HepG2 (cell line): ENCODE measurements around the gene SBK2. TPM values are rescaled to one million over a fixed set of nuclear protein-coding genes. Genes with fewer than 3 reads are reported as not detected.

ENCODE experiments used
- GABPB1 ChIP-seq: IDR thresholded peaks from 2 replicates; pipeline ENCODE4 v1.6.1; 2016; ENCODE audit warnings: mild to moderate bottlenecking, missing genetic modification reagents, moderate library complexity, missing compliant biosample characterization
- MED13 ChIP-seq: sonication (generic); formaldehyde crosslinking; IDR thresholded peaks from 2 replicates; pipeline ENCODE4 v1.5.0; 2020; ENCODE audit warnings: missing genetic modification reagents
- MLLT10 ChIP-seq: sonication (generic); formaldehyde crosslinking; IDR thresholded peaks from 2 replicates; pipeline ENCODE4 v1.4.0; 2020; ENCODE audit warnings: missing genetic modification reagents
- NR2C2 ChIP-seq: sonication (generic); formaldehyde crosslinking; IDR thresholded peaks from 2 replicates; pipeline ENCODE4 v1.4.0; 2020; ENCODE audit warnings: missing genetic modification reagents, mild to moderate bottlenecking, moderate library complexity, borderline replicate concordance
- PAX8 ChIP-seq: sonication (generic); formaldehyde crosslinking; IDR thresholded peaks from 2 replicates; pipeline ENCODE4 v1.8.0; 2022; ENCODE audit warnings: mild to moderate bottlenecking, missing genetic modification reagents, borderline replicate concordance
- RARG ChIP-seq: sonication (generic); formaldehyde crosslinking; IDR thresholded peaks from 2 replicates; pipeline ENCODE4 v1.4.0; 2020; ENCODE audit warnings: low read depth, mild to moderate bottlenecking, missing genetic modification reagents
- SIN3B ChIP-seq: fragments of 150-350 bp; IDR thresholded peaks from 2 replicates; pipeline ENCODE4 v1.6.1; 2014; ENCODE audit warnings: low read length
- SMAD1 ChIP-seq: sonication (generic); formaldehyde crosslinking; IDR thresholded peaks from 2 replicates; pipeline ENCODE4 v1.4.0; 2020; ENCODE audit warnings: missing genetic modification reagents, low read depth, mild to moderate bottlenecking, borderline replicate concordance
- ZIK1 ChIP-seq: sonication (generic); formaldehyde crosslinking; IDR thresholded peaks from 2 replicates; pipeline ENCODE4 v1.5.0; 2020; ENCODE audit warnings: mild to moderate bottlenecking, low read depth, missing genetic modification reagents, borderline replicate concordance
- ZNF460 ChIP-seq: sonication (generic); formaldehyde crosslinking; IDR thresholded peaks from 2 replicates; pipeline ENCODE4 v1.5.1; 2020; ENCODE audit warnings: missing genetic modification reagents, mild to moderate bottlenecking, borderline replicate concordance
- ZNF605 ChIP-seq: sonication (generic); formaldehyde crosslinking; IDR thresholded peaks from 2 replicates; pipeline ENCODE4 v1.8.0; 2022; ENCODE audit warnings: mild to moderate bottlenecking, missing genetic modification reagents
- ZNF7 ChIP-seq: IDR thresholded peaks from 2 replicates; pipeline ENCODE4 v1.6.1; 2016; ENCODE audit warnings: missing biosample characterization, missing genetic modification reagents
- ZNF781 ChIP-seq: sonication (generic); formaldehyde crosslinking; IDR thresholded peaks from 2 replicates; pipeline ENCODE4 v1.5.1; 2020; ENCODE audit warnings: borderline replicate concordance, mild to moderate bottlenecking, missing genetic modification reagents; ENCODE audit errors: not compliant biosample characterization
- polyA plus RNA-seq, 8 experiments: library from polyadenylated mRNA; depleted of rRNA in 3 of 8; stranded (reverse) in 7 of 8; unstranded in 1 of 8; fragments of >200 nt; fragmentation: Illumina TruSeq in 4 of 8; extraction: Trizol in 4 of 8; gene quantifications; 2 replicates each; pipeline versions ENCODE4 v1.2.1 to v1.2.3, GENCODE V29; 2011 to 2016; ENCODE audit warnings: low read depth in 4 of 8, missing spikeins in 1 of 8, mixed read lengths in 1 of 8; ENCODE audit not compliant: insufficient read depth in 1 of 8
- total RNA-seq, 5 experiments: library from RNA; depleted of rRNA; stranded (reverse); fragments of >200 nt; fragmentation: Illumina TruSeq; extraction: Trizol; gene quantifications; 2 replicates each; pipeline ENCODE4 v1.2.3, GENCODE V29; 2016; ENCODE audit warnings: low read depth in 1 of 5
- TF ChIP-seq, protein P1 (sequence below): sonication (generic); formaldehyde crosslinking; IDR thresholded peaks from 2 replicates; pipeline ENCODE4 v1.4.0; 2020; ENCODE audit warnings: mild to moderate bottlenecking, missing genetic modification reagents
- TF ChIP-seq, protein P2 (sequence below): sonication (generic); formaldehyde crosslinking; IDR thresholded peaks from 2 replicates; pipeline ENCODE4 v1.5.0; 2020; ENCODE audit warnings: mild to moderate bottlenecking, low read depth, missing genetic modification reagents, borderline replicate concordance
- TF ChIP-seq, protein P3 (sequence below): sonication (generic); formaldehyde crosslinking; conservative IDR thresholded peaks from 2 replicates; pipeline ENCODE4 v1.4.0; 2020; ENCODE audit warnings: mild to moderate bottlenecking, missing genetic modification reagents, moderate library complexity

SBK2 gene
- total and polyA plus RNA-seq, 2 of the 13 experiments (the other 11 are each of a cell fraction or from before 2014, with no cell fraction given) = 0.24 TPM; not detected in 1

DNA sequence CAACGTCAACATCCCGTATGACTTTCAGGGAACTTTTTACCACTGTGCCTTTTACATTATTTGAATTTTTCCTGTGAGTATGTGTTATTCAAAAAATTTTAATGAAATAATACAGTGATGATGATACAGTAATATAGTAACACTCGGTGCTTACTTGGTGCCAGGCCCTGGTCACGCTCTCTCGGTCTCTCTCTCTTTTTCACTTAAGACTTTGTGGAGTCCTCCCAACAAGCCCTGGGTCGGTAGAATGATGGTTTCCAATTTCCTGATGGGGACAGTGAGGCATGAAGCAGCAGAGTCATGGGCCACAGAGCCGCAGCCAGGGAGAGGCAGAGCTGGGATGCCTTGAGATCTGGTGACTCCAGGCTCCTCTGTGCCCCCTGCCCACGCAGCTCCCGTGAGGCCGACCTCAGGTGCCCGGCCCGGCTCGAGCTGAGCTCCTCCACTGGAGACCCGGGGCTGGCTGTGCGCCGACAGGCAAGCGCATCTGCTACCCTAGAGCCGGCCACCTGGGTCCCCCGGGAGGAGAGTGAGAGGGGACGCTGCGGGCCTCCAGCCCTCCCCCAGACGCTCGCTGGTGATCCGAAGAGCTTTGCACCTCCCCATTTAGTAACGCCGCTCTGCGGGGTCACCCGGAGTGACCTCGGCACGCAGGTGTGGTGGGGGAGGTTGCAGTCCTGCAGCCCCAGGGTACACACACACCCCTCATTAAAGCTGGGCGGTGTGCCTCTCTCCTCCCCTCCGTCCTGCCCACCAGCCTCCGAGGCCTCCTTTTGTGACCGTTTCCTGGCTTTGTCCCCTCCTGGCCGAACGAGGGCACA is 12.8 kb upstream of the SBK2 start (continued):
- TF ChIP-seq, protein P1, sequence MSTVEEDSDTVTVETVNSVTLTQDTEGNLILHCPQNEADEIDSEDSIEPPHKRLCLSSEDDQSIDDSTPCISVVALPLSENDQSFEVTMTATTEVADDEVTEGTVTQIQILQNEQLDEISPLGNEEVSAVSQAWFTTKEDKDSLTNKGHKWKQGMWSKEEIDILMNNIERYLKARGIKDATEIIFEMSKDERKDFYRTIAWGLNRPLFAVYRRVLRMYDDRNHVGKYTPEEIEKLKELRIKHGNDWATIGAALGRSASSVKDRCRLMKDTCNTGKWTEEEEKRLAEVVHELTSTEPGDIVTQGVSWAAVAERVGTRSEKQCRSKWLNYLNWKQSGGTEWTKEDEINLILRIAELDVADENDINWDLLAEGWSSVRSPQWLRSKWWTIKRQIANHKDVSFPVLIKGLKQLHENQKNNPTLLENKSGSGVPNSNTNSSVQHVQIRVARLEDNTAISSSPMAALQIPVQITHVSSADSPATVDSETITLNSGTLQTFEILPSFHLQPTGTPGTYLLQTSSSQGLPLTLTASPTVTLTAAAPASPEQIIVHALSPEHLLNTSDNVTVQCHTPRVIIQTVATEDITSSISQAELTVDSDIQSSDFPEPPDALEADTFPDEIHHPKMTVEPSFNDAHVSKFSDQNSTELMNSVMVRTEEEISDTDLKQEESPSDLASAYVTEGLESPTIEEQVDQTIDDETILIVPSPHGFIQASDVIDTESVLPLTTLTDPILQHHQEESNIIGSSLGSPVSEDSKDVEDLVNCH (CRISPR knock-in tag) = no peak
- TF ChIP-seq RARG (CRISPR knock-in tag) (no peak), GABPB1 (CRISPR knock-in tag) (peak; percentile 28; the same call in 1 of the 2 replicates), ZIK1 (CRISPR knock-in tag) (no peak), MLLT10 (CRISPR knock-in tag) (no peak), SMAD1 (CRISPR knock-in tag) (no peak), PAX8 (no peak), NR2C2 (CRISPR knock-in tag) (0 out of 2 replicates have a peak, but pooled peaks have one; percentile 56), ZNF781 (CRISPR knock-in tag) (no peak), ZNF605 (CRISPR knock-in tag) (no peak), ZNF7 (CRISPR knock-in tag) (no peak), SIN3B (no peak), MED13 (CRISPR knock-in tag) (no peak), ZNF460 (CRISPR knock-in tag) (no peak)
- TF ChIP-seq, protein P2, sequence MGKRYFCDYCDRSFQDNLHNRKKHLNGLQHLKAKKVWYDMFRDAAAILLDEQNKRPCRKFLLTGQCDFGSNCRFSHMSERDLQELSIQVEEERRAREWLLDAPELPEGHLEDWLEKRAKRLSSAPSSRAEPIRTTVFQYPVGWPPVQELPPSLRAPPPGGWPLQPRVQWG (CRISPR knock-in tag) = no peak
- TF ChIP-seq, protein P3, sequence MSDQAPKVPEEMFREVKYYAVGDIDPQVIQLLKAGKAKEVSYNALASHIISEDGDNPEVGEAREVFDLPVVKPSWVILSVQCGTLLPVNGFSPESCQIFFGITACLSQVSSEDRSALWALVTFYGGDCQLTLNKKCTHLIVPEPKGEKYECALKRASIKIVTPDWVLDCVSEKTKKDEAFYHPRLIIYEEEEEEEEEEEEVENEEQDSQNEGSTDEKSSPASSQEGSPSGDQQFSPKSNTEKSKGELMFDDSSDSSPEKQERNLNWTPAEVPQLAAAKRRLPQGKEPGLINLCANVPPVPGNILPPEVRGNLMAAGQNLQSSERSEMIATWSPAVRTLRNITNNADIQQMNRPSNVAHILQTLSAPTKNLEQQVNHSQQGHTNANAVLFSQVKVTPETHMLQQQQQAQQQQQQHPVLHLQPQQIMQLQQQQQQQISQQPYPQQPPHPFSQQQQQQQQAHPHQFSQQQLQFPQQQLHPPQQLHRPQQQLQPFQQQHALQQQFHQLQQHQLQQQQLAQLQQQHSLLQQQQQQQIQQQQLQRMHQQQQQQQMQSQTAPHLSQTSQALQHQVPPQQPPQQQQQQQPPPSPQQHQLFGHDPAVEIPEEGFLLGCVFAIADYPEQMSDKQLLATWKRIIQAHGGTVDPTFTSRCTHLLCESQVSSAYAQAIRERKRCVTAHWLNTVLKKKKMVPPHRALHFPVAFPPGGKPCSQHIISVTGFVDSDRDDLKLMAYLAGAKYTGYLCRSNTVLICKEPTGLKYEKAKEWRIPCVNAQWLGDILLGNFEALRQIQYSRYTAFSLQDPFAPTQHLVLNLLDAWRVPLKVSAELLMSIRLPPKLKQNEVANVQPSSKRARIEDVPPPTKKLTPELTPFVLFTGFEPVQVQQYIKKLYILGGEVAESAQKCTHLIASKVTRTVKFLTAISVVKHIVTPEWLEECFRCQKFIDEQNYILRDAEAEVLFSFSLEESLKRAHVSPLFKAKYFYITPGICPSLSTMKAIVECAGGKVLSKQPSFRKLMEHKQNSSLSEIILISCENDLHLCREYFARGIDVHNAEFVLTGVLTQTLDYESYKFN (CRISPR knock-in tag) = 0 out of 2 replicates have a peak, but pooled peaks have one; percentile 36
